Measurements from ENCODE around the gene HOXC13.

- TF ChIP-seq, protein P1, sequence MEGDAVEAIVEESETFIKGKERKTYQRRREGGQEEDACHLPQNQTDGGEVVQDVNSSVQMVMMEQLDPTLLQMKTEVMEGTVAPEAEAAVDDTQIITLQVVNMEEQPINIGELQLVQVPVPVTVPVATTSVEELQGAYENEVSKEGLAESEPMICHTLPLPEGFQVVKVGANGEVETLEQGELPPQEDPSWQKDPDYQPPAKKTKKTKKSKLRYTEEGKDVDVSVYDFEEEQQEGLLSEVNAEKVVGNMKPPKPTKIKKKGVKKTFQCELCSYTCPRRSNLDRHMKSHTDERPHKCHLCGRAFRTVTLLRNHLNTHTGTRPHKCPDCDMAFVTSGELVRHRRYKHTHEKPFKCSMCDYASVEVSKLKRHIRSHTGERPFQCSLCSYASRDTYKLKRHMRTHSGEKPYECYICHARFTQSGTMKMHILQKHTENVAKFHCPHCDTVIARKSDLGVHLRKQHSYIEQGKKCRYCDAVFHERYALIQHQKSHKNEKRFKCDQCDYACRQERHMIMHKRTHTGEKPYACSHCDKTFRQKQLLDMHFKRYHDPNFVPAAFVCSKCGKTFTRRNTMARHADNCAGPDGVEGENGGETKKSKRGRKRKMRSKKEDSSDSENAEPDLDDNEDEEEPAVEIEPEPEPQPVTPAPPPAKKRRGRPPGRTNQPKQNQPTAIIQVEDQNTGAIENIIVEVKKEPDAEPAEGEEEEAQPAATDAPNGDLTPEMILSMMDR (IDR thresholded peaks at IDR 0.05; ENCODE audit: borderline replicate concordance, extremely low read depth, low read length, poor library complexity, severe bottlenecking), result no peak
- TF ChIP-seq EZH2 (IDR thresholded peaks at IDR 0.05; ENCODE audit: borderline replicate concordance, low read depth, low read length, severe bottlenecking), result no peak
These were observed 22.6 kb downstream of the HOXC13 start for GRCh38 chr12:53961025-53961761.
